Measurements from ENCODE around the gene UBA6. TPM values are rescaled to one million over a fixed set of nuclear protein-coding genes. Genes with fewer than 3 reads are reported as not detected.
"Not testable (repeated sequence)": the region's sequence is repeated elsewhere in the genome, so short reads cannot be mapped to it uniquely, and the experiment has no call there.

The UBA6 gene
- total RNA-seq, 2 donors from 2014 or later = 28.3 to 94.5 TPM

GRCh38 chr4:67743194-67743593 lies 42.2 kb upstream of the UBA6 start:
- no peak overlapping the region for H3K4me3 ChIP-seq
- no peaks in the 10 kb centered on the region for H3K36me3 ChIP-seq
- TF ChIP-seq CTCF (IDR thresholded peaks at IDR 0.05) = no peak
- H3K27me3 ChIP-seq (replicated peaks; ENCODE audit: insufficient read depth) = no peaks in the 10 kb centered on the region
- no peak overlapping the region for H3K27ac ChIP-seq
- no peak for DNase-seq (ENCODE audit: low spot score)
- peaks cover 0 to 5% of the 10 kb centered on the region in 2 donors for H3K4me1 ChIP-seq (ENCODE audit: control insufficient read depth in 1 of 2, low read depth in 2 of 2)
- H3K9me3 ChIP-seq = no peaks in the 10 kb centered on the region
- no peak for ATAC-seq (ENCODE audit: insufficient number of reproducible peaks, low FRiP score, low read depth)

GRCh38 chr4:67736262-67736661 lies 35.3 kb upstream of the UBA6 start:
- ATAC-seq (ENCODE audit: insufficient number of reproducible peaks, low FRiP score, low read depth) = no peak
- H3K9me3 ChIP-seq = no peaks in the 10 kb centered on the region
- no peaks in the 10 kb centered on the region for H3K36me3 ChIP-seq

GRCh38 chr4:67735325-67735724 lies 34.4 kb upstream of the UBA6 start:
- no peaks in the 10 kb centered on the region for H3K36me3 ChIP-seq
- ATAC-seq (ENCODE audit: insufficient number of reproducible peaks, low FRiP score, low read depth) (no peak), DNase-seq (ENCODE audit: low spot score) (no peak)
- H3K9me3 ChIP-seq = no peaks in the 10 kb centered on the region
- no peaks in the 10 kb centered on the region for H3K27me3 ChIP-seq (replicated peaks; ENCODE audit: insufficient read depth)
- H3K4me1 ChIP-seq (ENCODE audit: control insufficient read depth in 1 of 2, low read depth in 2 of 2) = no peaks in the 10 kb centered on the region
- no peak overlapping the region for H3K4me3 ChIP-seq
- TF ChIP-seq CTCF (IDR thresholded peaks at IDR 0.05) = no peak
- no peak overlapping the region for H3K27ac ChIP-seq

More at GRCh38 chr4:67736262-67736661, 35.3 kb upstream of the UBA6 start:
- H3K27me3 ChIP-seq (replicated peaks; ENCODE audit: insufficient read depth) = no peaks in the 10 kb centered on the region
- no peak overlapping the region for H3K27ac ChIP-seq
- TF ChIP-seq CTCF (IDR thresholded peaks at IDR 0.05) = no peak
- no peaks in the 10 kb centered on the region for H3K4me1 ChIP-seq (ENCODE audit: control insufficient read depth in 1 of 2, low read depth in 2 of 2)
- DNase-seq (ENCODE audit: low spot score) = no peak
- H3K4me3 ChIP-seq = no peak overlapping the region

- not testable (repeated sequence) for DNase-seq (ENCODE audit: low spot score); H3K9me3 ChIP-seq; H3K27ac ChIP-seq; H3K4me3 ChIP-seq; H3K27me3 ChIP-seq (replicated peaks; ENCODE audit: insufficient read depth); ATAC-seq (ENCODE audit: insufficient number of reproducible peaks, low FRiP score, low read depth); H3K4me1 ChIP-seq (ENCODE audit: control insufficient read depth in 1 of 2, low read depth in 2 of 2); H3K36me3 ChIP-seq
Observed at GRCh38 chr4:67730511-67730910, 29.6 kb upstream of the UBA6 start.

- H3K4me1 ChIP-seq (ENCODE audit: control insufficient read depth in 1 of 2, low read depth in 2 of 2) = no peaks in the 10 kb centered on the region
- ATAC-seq (ENCODE audit: insufficient number of reproducible peaks, low FRiP score, low read depth) = no peak
- no peak for TF ChIP-seq CTCF (IDR thresholded peaks at IDR 0.05)
Observed at GRCh38 chr4:67727124-67727850, 26.3 kb upstream of the UBA6 start.

GRCh38 chr4:67725981-67726380 lies 25.0 kb upstream of the UBA6 start:
- no peak for ATAC-seq (ENCODE audit: insufficient number of reproducible peaks, low FRiP score, low read depth)
- Histone ChIP-seq H3K36me3 (no peaks in the 10 kb centered on the region), H3K4me1 (ENCODE audit: control insufficient read depth in 1 of 2, low read depth in 2 of 2) (no peaks in the 10 kb centered on the region), H3K27me3 (replicated peaks; ENCODE audit: insufficient read depth) (no peaks in the 10 kb centered on the region), H3K9me3 (no peaks in the 10 kb centered on the region), H3K4me3 (no peak overlapping the region), H3K27ac (no peak overlapping the region)
- no peak for TF ChIP-seq CTCF (IDR thresholded peaks at IDR 0.05)
- no peak for DNase-seq (ENCODE audit: low spot score)

More at GRCh38 chr4:67727124-67727850, 26.3 kb upstream of the UBA6 start:
- H3K27ac ChIP-seq = no peak overlapping the region
- H3K36me3 ChIP-seq = no peaks in the 10 kb centered on the region
- no peak overlapping the region for H3K4me3 ChIP-seq
- no peaks in the 10 kb centered on the region for H3K9me3 ChIP-seq
- DNase-seq (ENCODE audit: low spot score) = no peak
- H3K27me3 ChIP-seq (replicated peaks; ENCODE audit: insufficient read depth) = no peaks in the 10 kb centered on the region
